Measurements from ENCODE around the gene MSLN. TPM values are rescaled to one million over a fixed set of nuclear protein-coding genes. Genes with fewer than 3 reads are reported as not detected.

The MSLN gene
- total and polyA plus RNA-seq, 8 donors, result 0.92 to 83.7 (median 5.2) TPM; not detected in 1

DNA sequence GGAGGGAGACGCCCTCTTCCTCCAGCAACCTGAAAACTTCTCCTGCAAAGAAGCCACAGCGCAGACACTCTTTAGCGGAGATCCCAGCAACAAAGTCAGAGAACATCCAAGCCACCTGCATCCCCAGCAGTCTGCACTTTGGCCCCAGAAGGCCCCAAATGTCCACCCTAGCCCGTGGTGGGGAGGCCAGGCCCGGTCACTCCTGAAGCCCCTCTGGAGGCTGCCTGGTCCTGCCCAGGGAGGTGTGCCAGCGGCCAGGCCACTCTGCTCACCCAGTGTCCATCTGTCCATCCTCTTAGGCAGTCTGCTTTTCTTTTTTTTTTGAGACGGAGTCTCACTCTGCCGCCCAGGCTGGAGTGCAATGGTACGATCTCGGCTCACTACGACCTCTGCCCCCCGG, 28.2 kb upstream of the MSLN start:
- 91 to 98% (median 96%) methylated on average over 12 of the region's 12 CpGs for WGBS, 5 donors

DNA sequence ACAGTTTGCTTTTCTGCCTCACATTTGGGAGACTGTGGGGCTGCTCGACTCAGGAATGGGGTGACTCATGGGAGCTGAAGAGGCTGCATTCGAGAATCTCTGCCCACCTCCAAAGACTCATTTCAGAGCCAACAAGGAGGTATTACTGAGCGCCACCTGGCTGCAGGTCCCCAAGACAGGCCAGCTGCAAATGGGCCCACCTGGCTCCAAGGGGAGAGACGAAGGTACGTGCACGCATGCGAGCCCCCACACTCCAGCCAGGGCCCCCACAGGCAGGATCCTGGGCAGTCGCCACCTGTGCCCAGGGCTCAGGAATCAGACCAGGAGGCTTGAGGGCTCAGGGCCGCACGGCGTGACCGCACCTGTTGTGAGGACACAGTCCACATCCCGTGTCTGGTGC, 27.6 kb upstream of the MSLN start:
- Histone ChIP-seq H3K27ac (no peak overlapping the region), H3K9me3 (no peaks in the 10 kb centered on the region), H3K36me3 (peaks cover 45 to 85% (median 77%) of the 10 kb centered on the region in 4 donors), H3K4me3 (no peak overlapping the region), H3K27me3 (peaks cover 0 to 16% (median 10%) of the 10 kb centered on the region in 3 donors), H3K4me1 (peaks cover 12 to 16% (median 12%) of the 10 kb centered on the region in 4 donors)
- intact Hi-C loops (cut with DNase I; ENCODE audit: low total_unique reads), result no loop called here
- 88 to 93% (median 90%) methylated on average over 7 to 13 of the region's 13 CpGs for WGBS, 5 donors
- no peak for DNase-seq
- TF ChIP-seq EP300 (IDR thresholded peaks at IDR 0.05), result no peak
- TF ChIP-seq, protein P1, sequence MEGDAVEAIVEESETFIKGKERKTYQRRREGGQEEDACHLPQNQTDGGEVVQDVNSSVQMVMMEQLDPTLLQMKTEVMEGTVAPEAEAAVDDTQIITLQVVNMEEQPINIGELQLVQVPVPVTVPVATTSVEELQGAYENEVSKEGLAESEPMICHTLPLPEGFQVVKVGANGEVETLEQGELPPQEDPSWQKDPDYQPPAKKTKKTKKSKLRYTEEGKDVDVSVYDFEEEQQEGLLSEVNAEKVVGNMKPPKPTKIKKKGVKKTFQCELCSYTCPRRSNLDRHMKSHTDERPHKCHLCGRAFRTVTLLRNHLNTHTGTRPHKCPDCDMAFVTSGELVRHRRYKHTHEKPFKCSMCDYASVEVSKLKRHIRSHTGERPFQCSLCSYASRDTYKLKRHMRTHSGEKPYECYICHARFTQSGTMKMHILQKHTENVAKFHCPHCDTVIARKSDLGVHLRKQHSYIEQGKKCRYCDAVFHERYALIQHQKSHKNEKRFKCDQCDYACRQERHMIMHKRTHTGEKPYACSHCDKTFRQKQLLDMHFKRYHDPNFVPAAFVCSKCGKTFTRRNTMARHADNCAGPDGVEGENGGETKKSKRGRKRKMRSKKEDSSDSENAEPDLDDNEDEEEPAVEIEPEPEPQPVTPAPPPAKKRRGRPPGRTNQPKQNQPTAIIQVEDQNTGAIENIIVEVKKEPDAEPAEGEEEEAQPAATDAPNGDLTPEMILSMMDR (IDR thresholded peaks at IDR 0.05), result no peak
- TF ChIP-seq POLR2A (IDR thresholded peaks at IDR 0.05), result no peak
- no peak for TF ChIP-seq POLR2AphosphoS5 (IDR thresholded peaks at IDR 0.05)

More for the DNA sequence above, 28.2 kb upstream of the MSLN start:
- Histone ChIP-seq H3K4me3 (no peak overlapping the region), H3K9me3 (no peaks in the 10 kb centered on the region), H3K27ac (no peak overlapping the region), H3K27me3 (peaks cover 0 to 22% (median 16%) of the 10 kb centered on the region in 3 donors), H3K4me1 (peaks cover 18 to 19% (median 18%) of the 10 kb centered on the region in 4 donors), H3K36me3 (peaks cover 39 to 79% (median 71%) of the 10 kb centered on the region in 4 donors)
- intact Hi-C loops (cut with DNase I; ENCODE audit: low total_unique reads), result no loop called here
- TF ChIP-seq, protein P1 (IDR thresholded peaks at IDR 0.05), result no peak
- TF ChIP-seq POLR2A (IDR thresholded peaks at IDR 0.05), result no peak
- TF ChIP-seq POLR2AphosphoS5 (IDR thresholded peaks at IDR 0.05), result no peak
- no peak for DNase-seq

DNA sequence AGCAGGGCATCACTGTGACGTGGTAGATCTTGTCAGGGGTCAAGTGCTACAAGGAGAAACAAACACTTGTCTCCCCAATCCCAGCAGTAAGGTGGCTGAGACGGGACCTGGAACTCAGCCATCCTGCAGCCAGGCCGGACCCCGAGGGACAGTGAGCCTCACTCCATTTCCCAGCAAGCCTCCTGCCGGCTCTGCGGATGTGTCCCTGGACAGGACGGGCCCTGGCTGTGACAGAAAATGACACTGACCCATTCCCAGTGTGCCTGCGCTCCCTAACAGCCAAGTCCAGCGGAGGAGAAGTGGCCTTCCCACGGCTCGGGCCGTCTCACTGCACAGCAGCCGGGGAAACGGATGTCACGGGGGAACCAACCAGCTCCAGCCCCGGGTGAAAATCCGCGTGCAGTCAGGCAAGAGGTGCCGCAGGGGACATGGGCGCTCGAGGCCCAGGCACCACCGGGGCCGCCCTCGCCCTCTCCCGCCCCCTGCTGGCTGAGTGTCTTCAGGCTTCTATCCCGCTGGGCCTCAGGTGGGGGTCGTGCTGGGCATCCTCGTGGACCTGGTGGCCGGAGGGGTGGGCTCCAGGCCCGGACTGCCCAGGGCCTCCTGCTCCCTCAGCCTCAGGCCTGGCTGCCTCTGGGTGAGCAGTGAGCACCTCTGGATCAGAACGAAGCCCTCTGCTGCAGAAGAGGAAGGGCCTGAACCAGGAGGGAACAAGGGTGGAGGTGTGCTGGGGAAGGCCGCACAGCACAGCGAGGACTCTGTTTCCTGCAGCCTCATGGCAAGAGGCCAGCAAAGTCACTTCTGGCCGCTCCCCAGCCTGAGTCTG, 26.9 kb upstream of the MSLN start:
- WGBS, 5 donors, result 69 to 88% (median 81%) methylated on average over 13 to 34 of the region's 34 CpGs
- DNase-seq, result no peak
- H3K4me1 ChIP-seq, result peaks cover 5 to 10% (median 5%) of the 10 kb centered on the region in 4 donors
- H3K9me3 ChIP-seq, result no peaks in the 10 kb centered on the region
- H3K36me3 ChIP-seq, result peaks cover 46 to 91% (median 82%) of the 10 kb centered on the region in 4 donors
- peaks cover 0 to 9% (median 3%) of the 10 kb centered on the region in 3 donors for H3K27me3 ChIP-seq
- intact Hi-C loops (cut with DNase I; ENCODE audit: low total_unique reads), result no loop called here
- no peak for TF ChIP-seq EP300 (IDR thresholded peaks at IDR 0.05)
- TF ChIP-seq, protein P1 (IDR thresholded peaks at IDR 0.05), result no peak
- H3K27ac ChIP-seq, result no peak overlapping the region
- no peak overlapping the region for H3K4me3 ChIP-seq

DNA sequence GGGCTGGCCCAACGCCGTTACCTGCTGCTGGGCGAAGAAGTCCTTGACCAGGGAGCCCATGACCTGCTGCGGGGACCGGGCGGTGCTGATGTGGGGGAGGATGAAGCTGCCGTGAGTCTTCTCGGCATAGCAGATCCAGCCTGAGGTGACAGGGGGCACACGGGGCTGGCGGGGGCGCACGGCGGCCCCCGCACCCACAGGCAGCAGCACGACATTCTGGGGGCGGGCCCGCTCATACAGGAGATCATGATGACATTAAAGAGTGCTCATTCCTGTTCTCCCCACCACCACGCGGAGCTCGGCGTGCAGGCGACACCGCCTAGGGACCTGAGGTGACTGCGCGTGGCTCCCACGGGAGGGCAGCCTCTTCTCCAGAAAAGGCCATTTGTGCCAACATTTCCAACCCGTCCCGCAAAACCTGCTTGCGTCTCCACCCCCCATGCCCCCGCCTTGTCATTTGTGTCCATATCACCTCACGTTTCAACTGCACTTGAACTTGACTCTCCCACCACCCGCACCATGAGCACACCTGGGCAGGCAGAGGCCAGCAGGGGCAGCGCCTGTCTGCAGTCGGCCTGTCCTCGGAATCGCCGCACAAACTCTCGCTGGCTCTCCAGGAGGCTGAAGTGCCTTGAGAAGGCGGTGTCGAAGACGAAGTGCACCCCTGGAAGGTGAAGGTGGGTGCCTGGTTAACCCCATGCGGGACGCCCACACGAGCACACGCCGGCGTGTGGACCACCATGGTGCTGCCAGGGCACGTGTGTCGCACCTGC, 26.1 kb upstream of the MSLN start:
- DNase-seq, result no peak
- Histone ChIP-seq H3K4me3 (no peak overlapping the region), H3K9me3 (no peaks in the 10 kb centered on the region), H3K4me1 (peaks cover 0 to 8% (median 2%) of the 10 kb centered on the region in 4 donors), H3K36me3 (peaks cover 46 to 93% (median 88%) of the 10 kb centered on the region in 4 donors), H3K27ac (no peak overlapping the region), H3K27me3 (peaks cover 0 to 1% (median 0%) of the 10 kb centered on the region in 3 donors)
- intact Hi-C loops (cut with DNase I; ENCODE audit: low total_unique reads), result no loop called here
- 90 to 94% (median 91%) methylated on average over 46 to 49 of the region's 49 CpGs for WGBS, 5 donors
- TF ChIP-seq POLR2A (IDR thresholded peaks at IDR 0.05), result no peak
- TF ChIP-seq POLR2AphosphoS5 (IDR thresholded peaks at IDR 0.05), result no peak
- TF ChIP-seq, protein P1 (IDR thresholded peaks at IDR 0.05), result no peak
- TF ChIP-seq EP300 (IDR thresholded peaks at IDR 0.05), result no peak
